ENCODE results near the gene PRR16. TPM values are rescaled to one million over a fixed set of nuclear protein-coding genes. Genes with fewer than 3 reads are reported as not detected.

PRR16 gene
- total RNA-seq, 2 experiments from 2014 or later, result not detected

DNA sequence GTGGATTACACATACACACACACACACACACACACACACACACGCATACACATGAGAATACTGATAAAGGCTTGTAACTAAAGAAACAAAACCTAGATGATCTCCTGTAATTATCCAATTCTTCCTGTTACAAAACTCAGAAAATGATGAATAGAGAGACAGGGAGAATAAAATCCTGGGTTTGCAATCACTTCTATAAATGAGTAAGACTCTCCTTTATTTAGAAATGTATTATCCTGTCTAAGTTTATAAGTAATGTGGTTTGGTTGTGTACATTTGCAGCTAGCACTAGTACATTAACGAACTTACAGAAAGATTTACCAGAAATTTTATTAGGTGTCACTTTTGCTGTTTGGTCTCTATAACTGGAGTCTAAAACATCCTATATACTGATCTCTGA lies 2.8 kb upstream of the PRR16 start:
- Mint-ChIP-seq H3K36me3 (ENCODE audit: low read depth) (no peaks in the 10 kb centered on the region), H3K9me3 (no peaks in the 10 kb centered on the region), H3K4me1 (ENCODE audit: low read depth) (peaks cover 13% of the 10 kb centered on the region), H3K4me3 (no peak overlapping the region), H3K27ac (no peak overlapping the region), H3K27me3 (peaks cover 31% of the 10 kb centered on the region)
- ChIA-PET POLR2A (no interaction called here), CTCF (no interaction called here)
- DNase-seq, result no peak
- TF ChIP-seq CTCF (IDR thresholded peaks at IDR 0.05), result no peak
- no peak for ATAC-seq
- intact Hi-C loops (cut with micrococcal nuclease), result no loop called here

DNA sequence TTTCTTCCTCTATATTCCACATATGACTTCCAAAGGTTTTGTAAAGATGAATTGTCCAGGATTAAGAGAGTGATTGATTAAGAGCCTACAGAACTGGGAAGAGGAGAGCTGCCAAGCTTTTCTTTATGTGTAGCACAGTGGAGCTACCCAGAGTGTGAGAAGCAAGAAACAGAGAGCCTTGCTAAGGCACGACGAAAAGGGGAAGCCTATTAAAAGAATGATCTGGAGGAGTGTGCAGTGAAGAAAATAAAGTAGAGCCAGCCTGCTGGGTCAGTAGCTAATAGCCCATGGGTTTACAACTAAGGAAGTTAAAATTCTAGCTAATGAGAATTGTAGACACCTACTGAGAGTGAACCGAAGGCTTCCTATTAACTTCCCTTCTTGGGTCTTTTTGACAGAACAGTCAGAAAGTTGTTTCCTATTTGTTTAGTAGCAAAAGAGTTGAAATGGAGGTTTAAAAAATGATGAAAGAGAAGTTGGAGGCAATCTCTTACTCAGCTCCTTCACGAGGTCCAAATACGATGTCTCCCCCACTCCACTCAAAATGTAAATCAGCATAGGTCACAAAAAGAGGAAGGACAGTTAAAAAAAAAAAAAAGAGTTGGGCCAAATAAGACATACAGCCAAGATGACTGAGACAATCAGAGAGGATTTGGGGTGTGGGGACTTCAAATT lies 957 bp upstream of the PRR16 start:
- DNase-seq (no peak), ATAC-seq (no peak)
- ChIA-PET CTCF (interaction anchor here (0.5 kb wide), 1 partner anchor 93 kb away, joined by 3 read pairs; no protein-coding TSS in a partner anchor), POLR2A (no interaction called here)
- Mint-ChIP-seq H3K4me3 (no peak overlapping the region), H3K9me3 (no peaks in the 10 kb centered on the region), H3K4me1 (ENCODE audit: low read depth) (peaks cover 5% of the 10 kb centered on the region), H3K27me3 (peaks cover 35% of the 10 kb centered on the region), H3K27ac (no peak overlapping the region), H3K36me3 (ENCODE audit: low read depth) (no peaks in the 10 kb centered on the region)
- TF ChIP-seq CTCF (IDR thresholded peaks at IDR 0.05), result no peak
- intact Hi-C loops (cut with micrococcal nuclease), result no loop called here

- TF ChIP-seq CTCF (IDR thresholded peaks at IDR 0.05), result no peak
- H3K27me3 Mint-ChIP-seq, result peaks cover 35% of the 10 kb centered on the region
- intact Hi-C loops (cut with micrococcal nuclease), result no loop called here
- H3K4me3 Mint-ChIP-seq, result peak overlapping the region; percentile 48
- no peak overlapping the region for H3K27ac Mint-ChIP-seq
- ChIA-PET POLR2A (no interaction called here), CTCF (no interaction called here)
- no peaks in the 10 kb centered on the region for H3K9me3 Mint-ChIP-seq
- DNase-seq, result peak; percentile 5
- peaks cover 5% of the 10 kb centered on the region for H3K4me1 Mint-ChIP-seq (ENCODE audit: low read depth)
- H3K36me3 Mint-ChIP-seq (ENCODE audit: low read depth), result no peaks in the 10 kb centered on the region
- ATAC-seq, result peak; percentile 63
These were observed 731 bp downstream of the PRR16 start for GRCh38 chr5:120464627-120465435.

DNA sequence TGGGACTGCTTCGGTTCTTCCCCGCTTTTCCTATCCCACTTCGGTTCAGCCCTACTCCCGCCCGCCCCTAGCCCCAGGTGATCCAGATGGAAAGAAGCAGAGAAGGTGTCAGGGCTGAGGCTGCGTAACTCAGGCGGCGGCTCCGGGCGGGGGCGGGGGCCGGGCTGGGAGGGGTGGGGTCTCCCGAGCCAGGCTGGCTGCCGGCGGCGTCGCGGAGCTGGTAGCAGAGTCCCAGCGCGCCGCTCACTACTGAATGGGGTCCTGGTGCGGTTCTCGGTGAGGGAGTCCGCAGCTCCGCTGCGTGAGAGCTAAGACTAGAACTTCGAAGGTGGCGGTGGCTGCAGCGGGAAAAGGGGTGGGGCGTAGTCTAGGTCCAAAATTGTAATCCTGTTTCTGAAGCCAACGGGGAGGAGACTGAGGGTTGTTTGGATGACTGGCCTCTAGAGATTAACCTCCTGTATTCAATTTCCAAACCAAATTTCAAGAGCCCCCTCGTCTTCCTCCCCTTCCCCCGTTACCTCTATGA lies 1.4 kb downstream of the PRR16 start:
- Mint-ChIP-seq H3K27me3 (peaks cover 35% of the 10 kb centered on the region), H3K36me3 (ENCODE audit: low read depth) (no peaks in the 10 kb centered on the region), H3K4me3 (peak overlapping the region; percentile 17), H3K9me3 (no peaks in the 10 kb centered on the region), H3K4me1 (ENCODE audit: low read depth) (peaks cover 5% of the 10 kb centered on the region), H3K27ac (no peak overlapping the region)
- ATAC-seq (peak; percentile 8), DNase-seq (no peak)
- ChIA-PET POLR2A (no interaction called here), CTCF (no interaction called here)
- intact Hi-C loops (cut with micrococcal nuclease), result no loop called here
- no peak for TF ChIP-seq CTCF (IDR thresholded peaks at IDR 0.05)
